Upper lobe of right lung (tissue), 1 donor: ENCODE measurements around the gene DEFB113. TPM values are rescaled to one million over a fixed set of nuclear protein-coding genes. Genes with fewer than 3 reads are reported as not detected.

Experiments
- ATAC-seq: fragments of 200-7000 bp; cut with Tn5 transposase; one replicate; pipeline ENCODE4 v1.9.1; 2020; ENCODE audit warnings: mild to moderate bottlenecking, moderate library complexity
- DNase-seq: peaks from one replicate; pipeline ENCODE4 v3.0.0-alpha.2; 2020
- H3K27ac ChIP-seq: fragments of 200-600 bp; one replicate; pipeline ENCODE4 v1.8.0; 2022
- H3K27me3 ChIP-seq: fragments of 200-600 bp; one replicate; pipeline ENCODE4 v1.8.0; 2022; ENCODE audit warnings: mild to moderate bottlenecking
- H3K36me3 ChIP-seq: fragments of 200-600 bp; one replicate; pipeline ENCODE4 v1.8.0; 2022
- H3K4me1 ChIP-seq: fragments of 200-600 bp; one replicate; pipeline ENCODE4 v1.8.0; 2022
- H3K4me3 ChIP-seq: fragments of 200-600 bp; one replicate; pipeline ENCODE4 v1.8.0; 2022; ENCODE audit warnings: mild to moderate bottlenecking
- H3K9me3 ChIP-seq: fragments of 200-600 bp; one replicate; pipeline ENCODE4 v1.8.0; 2022
- intact Hi-C: fragments of 100-400 bp; cut with DNase I; formaldehyde crosslinking; loops from one replicate; pipeline ENCODE4 v1.11.0; 2022
- total RNA-seq: library from RNA; stranded (reverse); fragmentation: NEBNext Ultra II Directional; extraction: Animal tissue kit (Norgen Biotek cat#: 25700); gene quantifications from one replicate; pipeline ENCODE4 v1.2.1, GENCODE V29; 2021
- TF ChIP-seq, protein P1 (sequence below): fragments of 200-600 bp; IDR thresholded peaks from one replicate; pipeline ENCODE4 v1.8.0; 2022; ENCODE audit warnings: antibody characterized with exemption
- donor health status: DM: no; HTN: yes; CAD: no; lungs with severe emphysema.

The DEFB113 gene
- total RNA-seq, 1 donor from 2014 or later = not detected

GRCh38 chr6:49986551-49986950, 17.1 kb upstream of the DEFB113 start:
- Histone ChIP-seq H3K27me3 (no peaks in the 10 kb centered on the region), H3K27ac (no peak overlapping the region), H3K4me3 (no peak overlapping the region), H3K36me3 (no peaks in the 10 kb centered on the region), H3K9me3 (no peaks in the 10 kb centered on the region), H3K4me1 (no peaks in the 10 kb centered on the region)
- no peak for DNase-seq
- TF ChIP-seq, protein P1, sequence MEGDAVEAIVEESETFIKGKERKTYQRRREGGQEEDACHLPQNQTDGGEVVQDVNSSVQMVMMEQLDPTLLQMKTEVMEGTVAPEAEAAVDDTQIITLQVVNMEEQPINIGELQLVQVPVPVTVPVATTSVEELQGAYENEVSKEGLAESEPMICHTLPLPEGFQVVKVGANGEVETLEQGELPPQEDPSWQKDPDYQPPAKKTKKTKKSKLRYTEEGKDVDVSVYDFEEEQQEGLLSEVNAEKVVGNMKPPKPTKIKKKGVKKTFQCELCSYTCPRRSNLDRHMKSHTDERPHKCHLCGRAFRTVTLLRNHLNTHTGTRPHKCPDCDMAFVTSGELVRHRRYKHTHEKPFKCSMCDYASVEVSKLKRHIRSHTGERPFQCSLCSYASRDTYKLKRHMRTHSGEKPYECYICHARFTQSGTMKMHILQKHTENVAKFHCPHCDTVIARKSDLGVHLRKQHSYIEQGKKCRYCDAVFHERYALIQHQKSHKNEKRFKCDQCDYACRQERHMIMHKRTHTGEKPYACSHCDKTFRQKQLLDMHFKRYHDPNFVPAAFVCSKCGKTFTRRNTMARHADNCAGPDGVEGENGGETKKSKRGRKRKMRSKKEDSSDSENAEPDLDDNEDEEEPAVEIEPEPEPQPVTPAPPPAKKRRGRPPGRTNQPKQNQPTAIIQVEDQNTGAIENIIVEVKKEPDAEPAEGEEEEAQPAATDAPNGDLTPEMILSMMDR = no peak
- intact Hi-C loops = no loop called here
- no peak for ATAC-seq

DNA sequence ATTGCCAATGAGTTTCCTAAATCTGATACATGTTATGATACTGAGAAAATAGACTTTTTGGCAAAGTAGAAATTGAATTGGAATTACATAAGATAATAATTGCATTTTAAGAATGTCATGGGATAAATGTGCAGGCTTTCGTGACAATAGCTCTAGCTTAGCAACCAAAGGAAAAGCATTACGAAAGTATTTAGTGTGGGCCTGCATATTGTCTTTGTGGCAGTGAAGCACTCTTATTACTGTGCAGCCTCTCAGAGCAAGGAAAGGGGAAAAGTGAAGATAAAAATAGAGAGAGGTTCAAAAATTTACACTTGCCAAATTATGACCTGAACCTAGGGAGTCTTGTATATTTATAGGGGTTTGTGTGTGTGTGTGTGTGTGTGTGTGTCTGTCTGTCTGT, 12.6 kb upstream of the DEFB113 start:
- TF ChIP-seq, protein P1 = no peak

DNA sequence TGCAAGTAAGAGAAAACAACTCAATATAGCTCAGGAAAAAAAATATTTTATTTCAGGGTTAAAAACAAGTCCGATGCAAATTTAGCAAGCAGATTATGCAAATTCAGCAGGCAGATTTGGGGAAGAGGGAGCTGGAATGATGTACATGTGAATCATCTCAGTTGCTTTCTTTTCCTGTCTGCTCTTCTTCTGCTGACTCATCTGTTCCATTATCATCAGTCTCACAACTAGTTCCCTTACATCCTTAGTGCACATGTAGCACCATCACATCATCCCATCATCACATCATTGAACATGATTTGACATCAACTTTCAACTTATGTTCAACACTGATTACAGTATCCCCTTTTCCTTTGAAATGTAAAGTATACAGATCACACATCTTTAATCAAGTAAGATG, 11.5 kb upstream of the DEFB113 start:
- Histone ChIP-seq H3K9me3 (no peaks in the 10 kb centered on the region), H3K27me3 (no peaks in the 10 kb centered on the region), H3K4me1 (no peaks in the 10 kb centered on the region), H3K4me3 (no peak overlapping the region), H3K27ac (no peak overlapping the region), H3K36me3 (no peaks in the 10 kb centered on the region)
- TF ChIP-seq, protein P1 = no peak
- ATAC-seq = no peak
- DNase-seq = no peak
- intact Hi-C loops = no loop called here

More for the DNA sequence above, 12.6 kb upstream of the DEFB113 start:
- no peaks in the 10 kb centered on the region for H3K27me3 ChIP-seq
- H3K9me3 ChIP-seq = no peaks in the 10 kb centered on the region
- ATAC-seq (no peak), DNase-seq (no peak)
- intact Hi-C loops = no loop called here
- H3K36me3 ChIP-seq = no peaks in the 10 kb centered on the region
- H3K27ac ChIP-seq = no peak overlapping the region
- no peak overlapping the region for H3K4me3 ChIP-seq
- H3K4me1 ChIP-seq = no peaks in the 10 kb centered on the region

- Histone ChIP-seq H3K4me1 (no peaks in the 10 kb centered on the region), H3K4me3 (no peak overlapping the region), H3K27me3 (no peaks in the 10 kb centered on the region), H3K27ac (no peak overlapping the region), H3K9me3 (no peaks in the 10 kb centered on the region), H3K36me3 (no peaks in the 10 kb centered on the region)
- intact Hi-C loops = no loop called here
- TF ChIP-seq, protein P1 = no peak
- DNase-seq (no peak), ATAC-seq (no peak)
Observed at GRCh38 chr6:49979584-49979983, 10.2 kb upstream of the DEFB113 start.

GRCh38 chr6:49978332-49979226, 9.2 kb upstream of the DEFB113 start:
- no peaks in the 10 kb centered on the region for H3K36me3 ChIP-seq
- no peaks in the 10 kb centered on the region for H3K27me3 ChIP-seq
- intact Hi-C loops = no loop called here
- TF ChIP-seq, protein P1 = no peak
- ATAC-seq (no peak), DNase-seq (no peak)
- no peaks in the 10 kb centered on the region for H3K9me3 ChIP-seq
- no peak overlapping the region for H3K27ac ChIP-seq
- H3K4me3 ChIP-seq = no peak overlapping the region
- no peaks in the 10 kb centered on the region for H3K4me1 ChIP-seq
